Measurements from ENCODE around the gene WDR31.

GRCh38 chr9:113381909-113382411 lies 41.9 kb upstream of the WDR31 start:
- TF ChIP-seq EGR1 (IDR thresholded peaks at IDR 0.05) (no peak), FOXM1 (IDR thresholded peaks at IDR 0.05; ENCODE audit: borderline replicate concordance, low read depth) (no peak), ZBTB7A (IDR thresholded peaks at IDR 0.05; ENCODE audit: low read depth) (no peak), EP300 (IDR thresholded peaks at IDR 0.05; ENCODE audit: borderline replicate concordance) (peak; percentile 16; the same call in 1 of the 2 replicates), TAF1 (IDR thresholded peaks at IDR 0.05; ENCODE audit: low read depth) (no peak)
